IPS-18c (cell line): ENCODE data around the gene FHL1.
A peak's percentile ranks its signal among the peaks of the same experiment; 100 is the strongest.
"Not testable (repeated sequence)": the region's sequence is repeated elsewhere in the genome, so short reads cannot be mapped to it uniquely, and the experiment has no call there.

Experiments used
- H3K4me3 ChIP-seq: 2 replicates; pipeline ENCODE4 v1.7.0; 2013; ENCODE audit warnings: low read depth, mild to moderate bottlenecking, low read length, moderate library complexity; ENCODE audit not compliant: insufficient read depth
- H3K9me3 ChIP-seq: one replicate; pipeline ENCODE4 v1.6.1; 2013; ENCODE audit warnings: mild to moderate bottlenecking, low read length, moderate library complexity; ENCODE audit not compliant: control insufficient read depth, insufficient read depth

FHL1 gene

GRCh38 chrX:136138939-136139338 lies 8.4 kb upstream of the FHL1 start:
- H3K9me3 ChIP-seq, result no peaks in the 10 kb centered on the region
- no peak overlapping the region for H3K4me3 ChIP-seq

GRCh38 chrX:136141569-136141968 lies 5.8 kb upstream of the FHL1 start:
- Histone ChIP-seq H3K9me3 (no peaks in the 10 kb centered on the region), H3K4me3 (no peak overlapping the region)

- no peak overlapping the region for H3K4me3 ChIP-seq
- H3K9me3 ChIP-seq, result peaks cover 2% of the 10 kb centered on the region
These were observed 4.7 kb upstream of the FHL1 start for GRCh38 chrX:136142592-136142991.

- Histone ChIP-seq H3K9me3 (peaks cover 4% of the 10 kb centered on the region), H3K4me3 (no peak overlapping the region)
These were observed 3.6 kb upstream of the FHL1 start for GRCh38 chrX:136143711-136144110.

GRCh38 chrX:136146614-136147314 lies 569 bp upstream of the FHL1 start:
- Histone ChIP-seq H3K4me3 (peak overlapping the region; percentile 51), H3K9me3 (peaks cover 4% of the 10 kb centered on the region)

GRCh38 chrX:136147976-136148375 lies 643 bp downstream of the FHL1 start:
- H3K9me3 ChIP-seq, result peaks cover 4% of the 10 kb centered on the region
- H3K4me3 ChIP-seq, result peak overlapping the region; percentile 59

GRCh38 chrX:136148391-136148790 lies 1.1 kb downstream of the FHL1 start:
- Histone ChIP-seq H3K4me3 (peak overlapping the region; percentile 43), H3K9me3 (peaks cover 4% of the 10 kb centered on the region)

GRCh38 chrX:136154998-136155397 lies 7.7 kb downstream of the FHL1 start:
- Histone ChIP-seq H3K9me3 (peaks cover 5% of the 10 kb centered on the region), H3K4me3 (no peak overlapping the region)

- Histone ChIP-seq H3K9me3 (peaks cover 5% of the 10 kb centered on the region), H3K4me3 (no peak overlapping the region)
These were observed 9.3 kb downstream of the FHL1 start for GRCh38 chrX:136156560-136157117.

GRCh38 chrX:136157187-136157586 lies 9.9 kb downstream of the FHL1 start:
- no peak overlapping the region for H3K4me3 ChIP-seq
- peaks cover 5% of the 10 kb centered on the region for H3K9me3 ChIP-seq

- H3K9me3 ChIP-seq, result peaks cover 5% of the 10 kb centered on the region
- no peak overlapping the region for H3K4me3 ChIP-seq
These were observed 11.4 kb downstream of the FHL1 start for GRCh38 chrX:136158685-136159084.

GRCh38 chrX:136159611-136160025 lies 12.3 kb downstream of the FHL1 start:
- H3K4me3 ChIP-seq, result no peak overlapping the region
- H3K9me3 ChIP-seq, result peaks cover 3% of the 10 kb centered on the region

GRCh38 chrX:136162827-136163570 lies 15.7 kb downstream of the FHL1 start:
- Histone ChIP-seq H3K9me3 (no peaks in the 10 kb centered on the region), H3K4me3 (no peak overlapping the region)

- H3K9me3 ChIP-seq, result no peaks in the 10 kb centered on the region
- no peak overlapping the region for H3K4me3 ChIP-seq
These were observed 16.4 kb downstream of the FHL1 start for GRCh38 chrX:136163689-136164088.

GRCh38 chrX:136165406-136165805 lies 18.1 kb downstream of the FHL1 start:
- Histone ChIP-seq H3K4me3 (no peak overlapping the region), H3K9me3 (no peaks in the 10 kb centered on the region)

GRCh38 chrX:136166221-136166855 lies 19.0 kb downstream of the FHL1 start:
- no peak overlapping the region for H3K4me3 ChIP-seq
- H3K9me3 ChIP-seq, result no peaks in the 10 kb centered on the region

GRCh38 chrX:136167989-136168388 lies 20.7 kb downstream of the FHL1 start:
- not testable (repeated sequence) for H3K9me3 ChIP-seq, H3K4me3 ChIP-seq
